Lung (tissue), 12 donors: ENCODE data around the gene TOP2A. TPM values are rescaled to one million over a fixed set of nuclear protein-coding genes. Genes with fewer than 3 reads are reported as not detected.

Experiments
- ATAC-seq: fragments of 200-7000 bp; cut with Tn5 transposase; one replicate; pipeline ENCODE4 v1.9.1; 2020; ENCODE audit warnings: moderate number of reproducible peaks; ENCODE audit not compliant: insufficient read depth, low FRiP score
- DNase-seq, 3 donors: peaks; one replicate each; pipeline ENCODE4 v3.0.0-alpha.2; 2013 to 2017
- H3K27ac ChIP-seq, 2 donors: one replicate each; pipeline ENCODE4 v1.5.1; 2013; ENCODE audit warnings: mild to moderate bottlenecking in 2 of 2, moderate library complexity in 2 of 2, control low read depth in 1 of 2, inconsistent platforms in 1 of 2, low read depth in 1 of 2, low read length in 1 of 2
- H3K27me3 ChIP-seq, 3 donors: one replicate each; pipeline ENCODE4 v1.5.1; 2013; ENCODE audit warnings: low read length in 2 of 3; ENCODE audit not compliant: control insufficient read depth in 3 of 3, insufficient read depth in 3 of 3
- H3K36me3 ChIP-seq, 4 donors: one replicate each; pipeline ENCODE4 v1.5.1; 2013; ENCODE audit warnings: low read length in 4 of 4, mild to moderate bottlenecking in 1 of 4, moderate library complexity in 1 of 4; ENCODE audit not compliant: control insufficient read depth in 4 of 4, insufficient read depth in 4 of 4
- H3K4me1 ChIP-seq, 5 donors: one replicate each; pipeline ENCODE4 v1.5.1; 2013; ENCODE audit warnings: low read length in 5 of 5, mild to moderate bottlenecking in 2 of 5, moderate library complexity in 1 of 5; ENCODE audit not compliant: control insufficient read depth in 5 of 5, insufficient read depth in 5 of 5
- H3K4me3 ChIP-seq: one replicate; pipeline ENCODE4 v1.5.1; 2013; ENCODE audit warnings: mild to moderate bottlenecking, control low read depth, moderate library complexity
- H3K9ac ChIP-seq, 2 donors: one replicate each; pipeline ENCODE4 v1.5.1; 2013; ENCODE audit warnings: low read length in 2 of 2, control low read depth in 1 of 2; ENCODE audit not compliant: insufficient read depth in 1 of 2
- H3K9me3 ChIP-seq, 4 donors: one replicate each; pipeline ENCODE4 v1.5.1; 2013; ENCODE audit warnings: low read length in 3 of 4, mild to moderate bottlenecking in 1 of 4, moderate library complexity in 1 of 4; ENCODE audit not compliant: control insufficient read depth in 4 of 4, insufficient read depth in 3 of 4
- CTCF ChIP-seq: IDR thresholded peaks from 2 replicates; pipeline ENCODE4 v1.5.1; 2012; ENCODE audit warnings: mild to moderate bottlenecking; ENCODE audit errors: control extremely low read depth, extremely low read depth
- WGBS, 2 donors: extraction: QIAGEN DNeasy Blood & Tissue Kit; methylation state at CpG; one replicate each; pipeline ENCODE4 v1.1.7; 2013; 5-methylcytosine and 5-hydroxymethylcytosine counted together
- polyA plus RNA-seq, 2 donors: library from polyadenylated mRNA; stranded (reverse); fragments of 200-250 nt; gene quantifications; one replicate each; pipeline ENCODE4 v1.2.1, GENCODE V29; 2013
- total RNA-seq, 2 donors: library from RNA; depleted of rRNA in 1 of 2; stranded (reverse); fragments of >200 nt in 1 of 2; gene quantifications; one replicate each; pipeline ENCODE4 v1.2.1, GENCODE V29; 2014 to 2021
- donor health status: control.
- donor health status: control.
- donor health status: Bipolar disorder and iron deficiency.
- donor health status: healthy.
- donor health status: DM: yes; HTN: yes; CAD: no.

TOP2A gene
- total and polyA plus RNA-seq, 4 donors = 2.6 to 21.6 (median 9.6) TPM

- no peak for DNase-seq
- WGBS, 2 donors = 89 to 91% methylated on average over 6 of the region's 6 CpGs
- Histone ChIP-seq H3K4me1 (peaks cover 0 to 12% (median 3%) of the 10 kb centered on the region in 5 donors), H3K4me3 (no peak overlapping the region), H3K36me3 (no peaks in the 10 kb centered on the region), H3K27me3 (no peaks in the 10 kb centered on the region), H3K9me3 (no peaks in the 10 kb centered on the region), H3K27ac (no peak overlapping the region), H3K9ac (no peak overlapping the region)
- no peak for TF ChIP-seq CTCF
- ATAC-seq = no peak
Observed at GRCh38 chr17:40433551-40434415, 16.1 kb upstream of the TOP2A start.

GRCh38 chr17:40432864-40433528 is 15.3 kb upstream of the TOP2A start:
- peaks cover 0 to 12% (median 3%) of the 10 kb centered on the region in 5 donors for H3K4me1 ChIP-seq
- 65 to 71% methylated on average over 2 of the region's 2 CpGs for WGBS, 2 donors
- DNase-seq (peak; percentile 68 to 82 (median 76)), ATAC-seq (no peak)
- no peaks in the 10 kb centered on the region for H3K36me3 ChIP-seq
- H3K27ac ChIP-seq = no peak overlapping the region
- TF ChIP-seq CTCF = no peak
- no peaks in the 10 kb centered on the region for H3K27me3 ChIP-seq
- H3K9me3 ChIP-seq = no peaks in the 10 kb centered on the region
- no peak overlapping the region for H3K4me3 ChIP-seq
- H3K9ac ChIP-seq = no peak overlapping the region

- no peak for TF ChIP-seq CTCF
- H3K9me3 ChIP-seq = no peaks in the 10 kb centered on the region
- H3K27me3 ChIP-seq = no peaks in the 10 kb centered on the region
- ATAC-seq (no peak), DNase-seq (no peak)
- H3K4me3 ChIP-seq = no peak overlapping the region
- no peak overlapping the region for H3K27ac ChIP-seq
- H3K36me3 ChIP-seq = no peaks in the 10 kb centered on the region
- no peak overlapping the region for H3K9ac ChIP-seq
- 90 to 100% methylated on average over 3 of the region's 3 CpGs for WGBS, 2 donors
- peaks cover 0 to 6% (median 2%) of the 10 kb centered on the region in 5 donors for H3K4me1 ChIP-seq
Observed at GRCh38 chr17:40431231-40431602, 13.5 kb upstream of the TOP2A start.
